ENCODE measurements around the gene FOXM1.

- no peak for TF ChIP-seq CTCF (IDR thresholded peaks at IDR 0.05)
- TF ChIP-seq POLR2A (IDR thresholded peaks at IDR 0.05): no peak
These were observed 48.5 kb upstream of the FOXM1 start for GRCh38 chr12:2925322-2925995.
